Ovary (tissue), 3 donors: Measurements from ENCODE around the gene C2CD3.

ENCODE experiments used
- CTCF ChIP-seq, 3 donors: fragments of 450-650 bp in 2 of 3; fragments of 200-600 bp in 1 of 3; IDR thresholded peaks; one replicate each; pipeline versions ENCODE4 v1.5.1 to v1.8.0; 2016 to 2022; ENCODE audit warnings: antibody characterized with exemption in 3 of 3, mild to moderate bottlenecking in 1 of 3
- POLR2A ChIP-seq: fragments of 450-650 bp; IDR thresholded peaks from one replicate; pipeline ENCODE4 v1.6.1; 2017; ENCODE audit warnings: antibody characterized with exemption, mild to moderate bottlenecking, moderate library complexity
- donor health status: DM: no; HTN: no; CAD: no.

- TF ChIP-seq CTCF (IDR thresholded peaks at IDR 0.05) (no peak), POLR2A (no peak)
Measured at GRCh38 chr11:73969991-73970800, 200.6 kb downstream of the C2CD3 start.
